ENCODE data around the gene CERS2.

CERS2 gene, protein sequence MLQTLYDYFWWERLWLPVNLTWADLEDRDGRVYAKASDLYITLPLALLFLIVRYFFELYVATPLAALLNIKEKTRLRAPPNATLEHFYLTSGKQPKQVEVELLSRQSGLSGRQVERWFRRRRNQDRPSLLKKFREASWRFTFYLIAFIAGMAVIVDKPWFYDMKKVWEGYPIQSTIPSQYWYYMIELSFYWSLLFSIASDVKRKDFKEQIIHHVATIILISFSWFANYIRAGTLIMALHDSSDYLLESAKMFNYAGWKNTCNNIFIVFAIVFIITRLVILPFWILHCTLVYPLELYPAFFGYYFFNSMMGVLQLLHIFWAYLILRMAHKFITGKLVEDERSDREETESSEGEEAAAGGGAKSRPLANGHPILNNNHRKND
- long read RNA-seq, donor 1, transcript CERS2-205 (11 exons, 2,505 nt): major isoform, 59 of 67 reads
- long read RNA-seq, donor 1, partial matches to known transcripts: 5 of 67 reads
- long read RNA-seq, donor 1, other reads (novel, unspliced or antisense): 0 of 67 reads
- long read RNA-seq, donor 2, transcript CERS2-205 (11 exons, 2,505 nt): major isoform, 24 of 31 reads
- long read RNA-seq, donor 2, partial matches to known transcripts: 5 of 31 reads
- long read RNA-seq, donor 2, other reads (novel, unspliced or antisense): 0 of 31 reads
- long read RNA-seq, donor 3, transcript CERS2-205 (11 exons, 2,505 nt): major isoform, 28 of 31 reads
- long read RNA-seq, donor 3, partial matches to known transcripts: 0 of 31 reads
- long read RNA-seq, donor 3, other reads (novel, unspliced or antisense): 0 of 31 reads
- long read RNA-seq, donor 4, transcript CERS2-205 (11 exons, 2,505 nt): major isoform, 44 of 56 reads
- long read RNA-seq, donor 4, partial matches to known transcripts: 11 of 56 reads
- long read RNA-seq, donor 4, other reads (novel, unspliced or antisense): 0 of 56 reads
- long read RNA-seq, donor 5, transcript CERS2-205 (11 exons, 2,505 nt): major isoform, 40 of 41 reads
- long read RNA-seq, donor 5, partial matches to known transcripts: 0 of 41 reads
- long read RNA-seq, donor 5, other reads (novel, unspliced or antisense): 0 of 41 reads
- long read RNA-seq, donor 6, transcript CERS2-205 (11 exons, 2,505 nt): major isoform, 46 of 65 reads
- long read RNA-seq, donor 6, partial matches to known transcripts: 18 of 65 reads
- long read RNA-seq, donor 6, other reads (novel, unspliced or antisense): 0 of 65 reads
- long read RNA-seq, donor 7, transcript CERS2-205 (11 exons, 2,505 nt): major isoform, 58 of 135 reads
- long read RNA-seq, donor 7, partial matches to known transcripts: 54 of 135 reads
- long read RNA-seq, donor 7, other reads (novel, unspliced or antisense): 21 of 135 reads
- long read RNA-seq, donor 8, transcript CERS2-205 (11 exons, 2,505 nt): major isoform, 43 of 69 reads
- long read RNA-seq, donor 8, partial matches to known transcripts: 15 of 69 reads
- long read RNA-seq, donor 8, other reads (novel, unspliced or antisense): 5 of 69 reads

DNA sequence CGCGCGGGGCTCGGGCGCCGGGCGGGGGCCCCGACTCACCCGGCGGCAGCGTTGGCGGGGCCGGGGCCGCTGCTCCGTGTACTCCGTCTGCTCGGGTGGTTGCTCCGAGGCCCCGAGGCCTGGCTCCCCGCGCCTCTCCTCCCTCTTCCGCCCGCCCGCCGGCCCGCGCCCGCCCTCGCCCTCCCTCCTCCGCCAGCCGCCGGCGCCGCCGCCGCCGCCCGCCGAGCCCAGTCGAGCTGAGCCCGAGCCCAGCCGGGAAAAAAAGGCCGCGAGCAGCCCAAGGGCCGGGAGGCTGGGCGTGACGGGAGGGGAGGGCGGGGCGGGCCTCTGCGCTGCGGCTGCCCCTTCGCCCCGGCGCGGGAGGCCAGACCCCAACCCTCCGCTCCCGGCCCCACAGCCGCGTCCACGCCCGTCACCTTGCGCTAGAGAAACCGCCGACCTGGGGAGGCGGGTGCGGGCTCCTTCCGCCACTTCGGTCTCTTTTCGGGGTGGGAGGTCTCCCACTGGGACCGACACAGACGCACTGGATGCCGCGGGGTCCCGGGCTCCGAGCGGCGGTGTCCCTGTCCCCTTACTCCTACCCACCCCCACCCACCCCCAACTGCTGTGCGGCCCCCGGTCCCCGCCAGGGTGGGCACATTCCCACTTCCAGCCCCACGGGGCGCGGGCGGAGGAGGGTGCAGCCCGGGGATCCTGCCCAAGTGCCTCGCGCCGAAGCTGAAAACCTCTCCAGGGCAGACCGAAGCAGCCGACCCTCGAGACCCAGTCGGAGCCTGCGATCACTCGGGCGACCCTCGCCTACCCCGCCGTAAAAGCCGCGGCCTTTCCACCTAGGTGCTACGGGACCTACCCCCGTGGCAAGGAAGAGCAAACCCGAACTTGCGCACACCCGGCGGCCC is at the start of gene CERS2:
TSS of gene CERS2 (minus strand) at position 256 of the 899 bp plus-strand sequence. CDS start 5,745 bp downstream, outside the sequence.
- DNase-seq: peak; percentile 86

DNA sequence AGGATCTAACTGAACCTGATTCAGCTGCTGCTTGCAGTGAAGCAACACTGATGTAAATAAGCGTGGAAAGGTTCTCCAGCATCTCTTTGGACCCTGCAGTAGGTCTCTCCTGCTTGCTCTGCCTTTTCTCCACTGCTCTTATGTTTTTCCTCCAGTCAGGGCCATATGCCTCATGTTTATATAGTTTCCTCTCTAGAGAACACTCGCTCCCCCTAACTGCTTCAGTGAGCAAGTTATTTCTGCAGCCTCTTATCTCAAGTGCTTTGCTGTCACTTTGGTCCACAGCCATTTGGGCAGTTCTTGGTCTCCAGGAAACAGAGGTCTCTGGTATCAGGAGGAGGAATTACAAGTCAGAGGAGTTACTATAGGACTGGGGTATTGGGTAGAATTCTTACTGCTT is 38.9 kb upstream of the CERS2 start:
- DNase-seq: peak; percentile 35

DNA sequence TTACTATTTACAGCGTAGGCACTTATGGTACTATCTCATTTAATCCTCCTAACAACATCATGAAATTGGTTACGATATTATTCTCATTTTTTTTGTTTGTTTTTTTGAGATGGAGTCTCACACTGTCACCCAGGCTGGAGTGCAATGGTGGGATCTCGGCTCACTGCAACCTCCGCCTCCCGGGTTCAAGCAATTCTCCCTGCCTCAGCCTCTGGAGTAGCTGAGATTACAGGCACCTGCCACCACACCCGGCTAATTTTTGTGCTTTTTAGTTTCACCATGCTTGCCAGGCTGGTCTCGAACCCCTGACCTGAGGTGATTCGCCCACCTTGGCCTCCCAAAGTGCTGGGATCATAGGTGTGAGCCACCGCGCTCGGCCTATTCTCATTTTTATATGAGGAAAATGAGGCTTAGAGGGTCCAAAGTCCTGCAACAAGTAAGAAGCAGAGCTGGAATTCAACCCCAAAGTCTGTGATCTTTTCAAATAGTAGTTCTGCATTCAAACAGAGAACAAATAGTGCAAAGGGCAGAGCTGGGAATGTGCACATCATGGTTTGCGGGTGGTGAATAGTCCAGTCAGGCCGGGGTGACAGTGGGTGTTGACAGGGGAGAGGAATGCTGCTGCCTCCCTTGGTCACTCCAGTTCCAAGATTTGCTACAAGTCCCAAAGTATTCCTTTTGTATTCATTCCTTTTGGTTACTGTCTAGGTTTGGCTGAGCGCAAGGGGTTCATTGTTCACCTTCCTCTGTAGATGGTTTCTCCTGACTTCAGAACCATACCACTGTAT is 38.2 kb upstream of the CERS2 start:
- DNase-seq: no peak

DNA sequence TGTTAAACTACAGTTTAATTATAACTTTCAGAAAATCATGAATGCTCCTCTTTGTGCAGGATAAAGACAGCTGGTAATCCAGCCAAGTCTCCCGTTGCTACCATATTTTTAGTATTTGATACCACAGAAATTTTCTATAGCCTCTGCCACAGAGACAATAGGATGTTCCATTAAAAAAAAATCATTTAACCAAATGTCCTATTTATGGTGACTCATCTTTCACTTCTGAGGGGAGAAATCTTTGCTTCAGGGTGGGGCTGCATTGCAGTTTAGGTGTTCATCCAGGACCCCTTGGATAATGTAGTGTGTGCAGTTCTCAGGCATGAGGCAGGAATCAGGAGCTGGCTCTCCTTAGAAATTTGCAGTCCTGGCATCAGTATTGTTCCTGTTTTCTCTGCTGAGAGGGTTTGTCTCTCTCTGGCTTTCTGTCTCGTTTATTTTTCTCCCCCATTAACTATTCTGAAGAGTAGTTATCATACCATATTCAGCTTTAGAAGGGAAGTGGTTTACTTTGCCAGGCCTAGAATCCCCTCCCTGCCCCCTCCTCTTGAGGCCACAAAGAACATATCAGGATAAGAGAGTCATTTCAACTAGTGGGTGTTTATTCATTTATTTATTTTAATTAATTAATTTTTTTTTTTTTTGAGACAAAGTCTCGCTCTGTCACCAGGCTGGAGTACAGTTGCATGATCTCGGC is 36.7 kb upstream of the CERS2 start:
- no peak for DNase-seq

DNA sequence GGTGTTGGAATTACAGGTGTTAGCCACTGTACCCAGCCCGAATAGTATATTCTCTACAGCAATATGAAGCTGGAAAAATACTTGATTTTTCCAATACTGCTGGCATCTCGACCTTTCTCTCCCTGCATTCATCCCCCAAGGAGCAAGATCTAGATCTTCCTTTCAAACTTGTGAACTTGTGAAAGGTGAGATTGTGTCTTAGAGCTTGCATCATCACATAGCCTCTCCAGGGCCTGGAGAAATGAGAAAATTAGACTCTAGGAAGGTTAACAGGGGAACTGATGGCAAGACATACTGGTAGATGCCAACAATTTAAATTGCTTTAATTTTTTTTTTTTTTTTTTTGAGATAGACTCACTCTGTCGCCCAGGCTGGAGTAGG is 35.7 kb upstream of the CERS2 start:
- no peak for DNase-seq

DNA sequence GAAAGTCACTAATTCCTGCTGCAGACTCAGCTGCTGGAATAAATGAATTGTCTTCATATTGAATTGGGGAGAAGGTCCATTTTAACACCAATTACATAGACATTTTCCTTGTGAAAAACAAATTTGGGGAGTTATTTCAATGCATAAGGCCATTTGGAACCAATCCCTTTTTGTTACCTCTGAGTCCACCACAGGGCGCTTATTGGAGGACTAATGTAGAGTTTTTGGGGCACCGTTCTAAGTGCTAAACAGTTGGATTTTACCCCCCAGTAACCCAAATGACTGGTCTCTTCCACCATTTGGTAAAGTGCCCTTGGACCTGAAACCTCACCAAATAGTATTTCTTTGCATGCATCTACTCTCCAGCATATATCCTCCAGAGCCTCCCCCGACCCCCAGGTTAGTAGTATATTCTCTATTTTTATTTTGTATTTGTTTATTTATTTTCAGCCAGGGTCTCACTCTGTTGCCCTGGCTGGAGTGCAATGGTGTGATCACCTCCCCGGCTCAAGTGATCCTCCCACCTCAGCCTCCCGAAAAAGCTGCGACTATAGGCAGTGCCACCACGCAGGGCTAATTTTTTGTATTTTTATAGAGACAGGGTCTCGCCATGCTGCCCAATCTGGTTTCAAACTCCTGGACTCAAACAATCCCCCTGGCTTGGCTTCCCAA is 35.2 kb upstream of the CERS2 start:
- no peak for DNase-seq

DNA sequence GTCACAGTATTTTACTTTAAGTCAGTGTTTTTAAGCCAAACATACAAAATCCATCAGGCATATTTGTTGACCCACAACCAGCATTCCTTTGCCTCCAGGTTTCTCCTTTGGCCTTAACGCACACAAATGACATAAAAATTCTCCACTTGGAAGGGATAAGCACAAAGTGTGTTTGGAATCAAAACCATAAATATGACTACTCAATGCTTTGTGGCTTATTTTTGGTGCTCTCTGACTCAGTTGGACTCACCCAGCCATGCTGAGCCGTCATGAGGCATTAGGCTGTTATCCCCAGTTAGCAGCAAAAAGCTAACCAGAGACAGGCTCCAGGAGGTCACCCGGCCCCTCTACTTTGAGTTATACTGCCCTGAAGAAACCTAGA is 34.6 kb upstream of the CERS2 start:
- no peak for DNase-seq

DNA sequence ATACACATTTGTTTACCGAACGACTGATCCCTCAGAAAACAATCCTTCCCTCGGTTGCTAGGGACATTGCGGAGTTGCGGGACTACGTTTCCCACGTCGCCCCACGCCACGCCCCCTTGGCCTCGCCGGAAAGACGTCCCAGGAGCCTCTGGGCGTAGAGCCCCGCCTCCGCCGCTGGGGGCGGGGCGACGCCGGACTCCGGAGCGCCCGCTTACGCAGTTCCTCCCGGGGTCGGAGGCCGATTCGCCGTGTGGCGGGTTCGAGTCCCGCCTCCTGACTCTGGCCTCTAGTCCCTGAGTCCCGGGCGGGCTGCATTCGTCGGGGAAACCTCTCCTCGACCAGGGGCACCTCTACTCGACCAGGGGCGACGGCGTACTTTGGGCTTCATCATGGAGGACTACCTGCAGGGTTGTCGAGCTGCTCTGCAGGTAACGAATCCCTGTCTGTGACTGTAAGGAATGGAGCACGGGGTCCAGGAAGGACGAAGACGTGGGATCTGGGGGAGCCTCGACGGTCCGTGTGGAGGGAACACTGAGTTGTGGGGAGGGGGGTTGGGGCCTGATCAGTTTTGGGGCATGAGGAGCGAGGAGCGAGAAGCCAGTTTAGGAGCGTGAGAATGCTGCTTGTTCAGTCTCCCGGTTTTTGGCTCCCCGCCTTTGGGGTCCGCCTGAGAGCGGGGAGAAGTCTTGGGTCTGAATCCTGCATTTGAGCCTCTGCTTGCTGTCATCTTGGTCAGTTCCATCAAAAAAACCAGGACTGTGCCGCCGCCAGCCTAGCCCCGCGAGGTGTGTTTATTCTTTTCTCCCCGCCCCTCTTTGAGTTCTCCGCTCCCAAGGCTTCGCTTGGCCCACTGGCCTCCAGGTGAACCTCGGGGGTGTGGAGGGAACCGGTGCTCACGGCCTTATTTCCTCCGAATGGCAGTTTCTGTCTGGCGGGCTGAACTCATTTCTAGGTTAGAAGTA is 33.9 kb upstream of the CERS2 start, which contains the start of gene PRUNE1:
TSS of gene PRUNE1 (plus strand) at position 206 of the 962 bp plus-strand sequence. CDS start at position 390, 184 bp downstream.
- DNase-seq: peak; percentile 90

DNA sequence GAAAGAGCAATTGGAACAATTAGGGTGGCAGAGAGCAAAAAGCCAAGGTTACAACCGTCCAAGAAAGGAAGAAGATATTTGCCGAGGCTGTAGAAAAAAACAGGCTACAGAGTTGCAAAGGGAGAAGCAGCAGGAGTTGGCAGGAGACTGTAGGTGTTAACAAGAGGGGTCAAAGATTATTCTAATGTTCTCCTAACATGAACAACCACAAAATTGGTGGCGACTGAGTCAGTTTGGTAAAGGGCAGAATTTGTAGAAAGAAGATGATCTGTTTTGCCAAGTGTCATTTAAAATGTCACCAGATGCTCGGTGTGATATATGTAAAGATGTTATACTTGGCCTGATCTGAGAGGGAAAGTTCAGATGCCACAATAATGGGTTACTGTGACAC is 33.2 kb upstream of the CERS2 start:
- DNase-seq: no peak

DNA sequence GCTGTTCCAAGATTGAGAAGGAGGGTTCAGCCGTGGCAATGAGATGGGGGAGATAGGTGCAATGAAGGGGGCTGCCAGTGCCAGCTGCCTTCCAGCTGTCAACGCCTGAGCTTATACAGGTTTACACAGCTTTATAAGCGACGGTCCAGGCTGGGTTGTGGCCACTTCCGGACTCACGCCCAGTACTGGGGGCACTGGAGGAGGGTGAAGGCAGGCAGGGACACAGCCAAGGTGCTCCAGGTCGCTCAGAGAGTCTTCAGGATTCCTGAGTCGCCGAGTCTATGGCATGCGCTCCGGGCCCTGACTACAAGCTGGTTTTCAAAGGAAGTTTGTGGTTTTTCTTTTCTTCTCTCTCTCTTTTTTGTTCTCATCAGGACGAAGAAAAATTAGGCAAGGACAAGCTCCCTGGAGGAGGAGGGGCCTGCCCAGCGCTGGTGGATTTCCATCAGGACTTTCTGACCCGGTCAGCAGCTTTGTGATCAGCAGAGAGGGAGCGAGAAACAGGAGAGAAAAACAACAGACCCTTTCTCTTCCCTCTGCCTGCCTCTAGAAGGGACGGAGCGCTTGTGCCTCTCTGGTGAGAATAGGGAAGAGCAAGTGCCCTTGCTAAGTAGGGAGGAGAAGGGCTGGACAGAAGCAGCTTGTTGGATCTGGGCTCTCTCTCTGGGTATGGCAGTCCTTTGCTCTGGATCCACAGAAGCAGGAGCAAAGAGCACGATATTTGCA is 31.9 kb upstream of the CERS2 start, which contains the start of gene MINDY1:
TSS of gene MINDY1 (minus strand) at position 576 of the 726 bp plus-strand sequence. CDS start 4,285 bp downstream, outside the sequence.
- DNase-seq: peak; percentile 83

DNA sequence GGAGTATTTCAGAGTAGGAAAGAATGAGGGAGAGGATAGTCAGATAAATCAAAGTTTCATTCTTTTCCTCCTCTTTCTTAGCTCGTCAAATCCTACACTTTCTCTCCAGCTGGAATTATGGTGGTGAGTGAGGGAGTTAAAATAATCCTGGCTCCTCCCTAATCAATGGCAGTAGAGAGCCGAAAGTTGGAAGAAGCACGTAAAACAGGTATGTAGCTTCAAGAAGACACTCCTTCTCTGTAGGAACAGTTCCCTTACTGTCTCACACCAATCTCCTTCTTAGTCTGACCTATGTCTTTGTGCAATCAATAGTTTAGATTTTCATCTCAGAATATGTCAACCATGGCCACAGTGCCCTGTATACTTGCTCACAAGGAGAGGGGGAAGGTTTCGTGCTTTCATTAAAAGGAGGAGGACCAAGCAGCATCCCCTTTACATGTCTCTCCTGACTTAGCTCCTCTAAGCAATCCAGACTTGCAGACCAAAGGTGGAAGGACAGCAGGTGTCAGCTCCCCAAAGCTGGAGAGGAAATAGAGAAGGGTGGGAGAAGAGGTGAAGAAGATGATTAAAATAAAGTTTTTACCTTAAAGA is 31.2 kb upstream of the CERS2 start:
- DNase-seq: peak; percentile 34

DNA sequence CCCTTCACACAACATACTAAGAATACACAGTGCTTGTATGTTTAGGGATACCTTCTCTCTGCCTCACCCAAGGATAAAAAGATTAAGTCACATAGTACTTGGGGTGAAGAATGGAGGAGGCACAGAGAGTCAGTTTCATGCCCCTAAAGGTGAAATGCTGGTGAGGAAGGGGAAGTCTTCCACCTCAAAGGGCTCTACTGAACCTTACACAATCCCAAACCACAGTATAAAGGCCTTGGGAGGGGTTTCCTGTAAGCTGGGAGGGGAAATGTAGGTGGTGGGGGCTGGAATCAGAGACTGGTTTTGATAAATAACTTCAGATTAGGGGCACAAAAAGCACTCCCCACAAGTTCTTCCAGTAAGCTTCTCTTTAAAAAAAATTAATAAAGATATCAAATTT is 28.5 kb upstream of the CERS2 start:
- DNase-seq: no peak

DNA sequence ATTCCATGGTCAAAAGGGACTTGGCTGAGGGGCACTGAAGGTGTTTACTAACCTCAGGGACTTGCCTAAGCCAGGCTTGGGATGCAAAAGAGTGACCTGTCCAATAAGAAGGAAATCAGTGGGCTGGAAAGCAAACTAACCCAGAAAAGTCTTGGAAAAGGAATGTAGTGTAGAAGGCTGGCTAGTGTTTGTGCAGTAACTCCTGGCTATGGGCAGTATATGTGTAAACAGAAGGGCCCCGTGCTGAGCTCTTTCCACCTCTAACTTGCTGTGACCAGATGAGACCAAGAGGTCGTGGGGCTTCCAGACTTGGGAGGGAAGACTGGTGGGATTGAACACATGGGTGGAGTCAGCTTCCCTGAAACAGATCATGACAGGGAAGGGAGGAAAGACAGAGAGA is 28.0 kb upstream of the CERS2 start:
- DNase-seq: no peak

DNA sequence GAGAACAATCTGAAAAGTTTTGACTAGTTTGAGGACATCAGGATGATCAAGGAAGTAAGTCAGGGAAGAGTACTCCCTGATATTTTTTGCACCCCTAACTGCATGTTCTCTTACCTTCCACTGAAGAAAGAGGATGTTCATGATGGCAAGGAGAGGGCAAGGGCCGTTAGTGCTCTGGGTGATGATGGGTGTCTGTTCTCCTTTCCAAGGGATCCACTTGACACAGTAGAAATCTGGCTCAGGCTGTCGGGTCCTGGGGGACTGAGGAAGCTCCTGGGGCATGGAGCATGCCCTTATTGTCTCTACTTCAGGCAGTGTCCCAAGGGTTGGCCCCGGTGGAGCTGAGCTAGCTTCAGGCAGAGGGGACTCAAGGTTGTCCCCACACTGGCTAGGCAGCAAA is 27.4 kb upstream of the CERS2 start:
- no peak for DNase-seq

DNA sequence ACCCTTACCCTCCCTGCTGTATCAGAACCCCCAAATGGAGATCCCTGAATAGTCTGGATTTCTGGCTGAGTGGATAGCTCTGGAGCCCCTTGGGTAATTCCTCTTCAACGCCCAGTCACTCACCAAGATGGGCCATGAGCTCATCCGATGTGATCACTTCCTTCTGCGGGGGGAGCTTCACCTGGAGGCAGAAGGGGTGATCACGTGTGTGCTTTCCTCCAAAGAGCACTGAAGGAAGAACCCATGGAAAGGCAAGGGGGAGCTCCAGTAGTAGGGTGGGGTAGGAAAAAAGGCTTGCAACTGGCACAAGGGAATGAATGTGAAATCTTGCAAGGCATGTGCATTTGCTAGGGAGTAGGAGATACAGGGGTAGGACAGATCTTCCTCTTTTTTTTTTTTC is 27.0 kb upstream of the CERS2 start:
- no peak for DNase-seq

DNA sequence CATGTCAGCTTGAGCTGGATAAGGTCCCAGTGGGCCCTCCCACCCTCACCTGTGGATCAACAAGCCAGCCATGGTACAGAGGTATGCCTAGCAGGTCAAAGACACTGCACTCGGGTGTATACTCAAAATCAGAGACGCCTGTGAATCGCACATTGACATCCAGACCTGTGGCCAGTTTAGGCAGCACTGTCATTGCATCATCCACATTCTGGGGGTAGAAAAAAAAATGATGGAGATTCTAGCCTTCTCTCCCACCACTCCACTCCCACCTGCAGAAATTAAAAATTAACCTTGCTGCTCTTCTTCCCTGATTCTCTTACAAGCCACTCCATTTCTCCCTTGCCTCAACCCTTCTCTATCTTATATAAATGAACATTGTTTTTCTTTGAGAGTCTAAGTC is 25.8 kb upstream of the CERS2 start:
- DNase-seq: no peak
